Sigmoid colon (tissue), 4 donors: ENCODE data around the gene CTNND2.
"Not testable (repeated sequence)": the region's sequence is repeated elsewhere in the genome, so short reads cannot be mapped to it uniquely, and the experiment has no call there.

Source experiments
- EP300 ChIP-seq, 4 donors: sonication (generic); formaldehyde crosslinking; IDR thresholded peaks; one replicate each; pipeline ENCODE4 v1.6.1; 2017; ENCODE audit warnings: antibody characterized with exemption in 4 of 4
- POLR2A ChIP-seq, 2 donors: fragments of 450-650 bp; IDR thresholded peaks; one replicate each; pipeline ENCODE4 v1.6.1; 2016; ENCODE audit warnings: antibody characterized with exemption in 2 of 2, mild to moderate bottlenecking in 2 of 2, moderate library complexity in 2 of 2
- POLR2AphosphoS5 ChIP-seq, 4 donors: sonication (generic); formaldehyde crosslinking; IDR thresholded peaks; one replicate each; pipeline ENCODE4 v1.6.1; 2017; ENCODE audit warnings: antibody characterized with exemption in 4 of 4
- TF ChIP-seq, protein P1 (sequence below), 4 experiments: fragments of 450-650 bp in 3 of 4; fragments of 200-600 bp in 1 of 4; IDR thresholded peaks; one replicate each; pipeline ENCODE4 v1.5.1; 2016 to 2019; ENCODE audit warnings: antibody characterized with exemption in 4 of 4, mild to moderate bottlenecking in 3 of 4, moderate library complexity in 2 of 4

DNA sequence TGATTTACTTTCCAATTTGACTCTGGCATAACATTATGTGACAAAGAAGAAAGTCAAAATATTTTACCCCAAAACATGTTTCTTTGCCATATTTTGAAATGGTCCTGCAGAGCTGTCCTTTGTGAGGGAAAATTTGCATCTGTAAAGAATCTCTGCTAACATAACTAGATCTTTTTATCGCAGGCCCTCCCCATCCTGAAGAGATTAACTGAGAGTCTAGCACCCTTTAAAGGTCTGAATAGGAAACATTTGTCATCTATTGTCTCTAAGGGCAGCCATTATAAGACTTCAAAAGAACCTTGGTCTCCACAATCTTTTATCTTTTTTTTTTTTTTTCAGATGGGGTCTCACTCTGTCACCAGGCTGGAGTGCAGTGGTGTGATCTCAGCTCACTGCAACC is 838.5 kb downstream of the CTNND2 start:
- not testable (repeated sequence) for TF ChIP-seq POLR2AphosphoS5, POLR2A, EP300 (IDR thresholded peaks at IDR 0.05)
- TF ChIP-seq, protein P1, sequence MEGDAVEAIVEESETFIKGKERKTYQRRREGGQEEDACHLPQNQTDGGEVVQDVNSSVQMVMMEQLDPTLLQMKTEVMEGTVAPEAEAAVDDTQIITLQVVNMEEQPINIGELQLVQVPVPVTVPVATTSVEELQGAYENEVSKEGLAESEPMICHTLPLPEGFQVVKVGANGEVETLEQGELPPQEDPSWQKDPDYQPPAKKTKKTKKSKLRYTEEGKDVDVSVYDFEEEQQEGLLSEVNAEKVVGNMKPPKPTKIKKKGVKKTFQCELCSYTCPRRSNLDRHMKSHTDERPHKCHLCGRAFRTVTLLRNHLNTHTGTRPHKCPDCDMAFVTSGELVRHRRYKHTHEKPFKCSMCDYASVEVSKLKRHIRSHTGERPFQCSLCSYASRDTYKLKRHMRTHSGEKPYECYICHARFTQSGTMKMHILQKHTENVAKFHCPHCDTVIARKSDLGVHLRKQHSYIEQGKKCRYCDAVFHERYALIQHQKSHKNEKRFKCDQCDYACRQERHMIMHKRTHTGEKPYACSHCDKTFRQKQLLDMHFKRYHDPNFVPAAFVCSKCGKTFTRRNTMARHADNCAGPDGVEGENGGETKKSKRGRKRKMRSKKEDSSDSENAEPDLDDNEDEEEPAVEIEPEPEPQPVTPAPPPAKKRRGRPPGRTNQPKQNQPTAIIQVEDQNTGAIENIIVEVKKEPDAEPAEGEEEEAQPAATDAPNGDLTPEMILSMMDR (IDR thresholded peaks at IDR 0.05) = not testable (repeated sequence)
